ENCODE data around the gene TRPM5. TPM values are rescaled to one million over a fixed set of nuclear protein-coding genes. Genes with fewer than 3 reads are reported as not detected.
"Not testable (repeated sequence)": the region's sequence is repeated elsewhere in the genome, so short reads cannot be mapped to it uniquely, and the experiment has no call there.

Gene TRPM5, protein sequence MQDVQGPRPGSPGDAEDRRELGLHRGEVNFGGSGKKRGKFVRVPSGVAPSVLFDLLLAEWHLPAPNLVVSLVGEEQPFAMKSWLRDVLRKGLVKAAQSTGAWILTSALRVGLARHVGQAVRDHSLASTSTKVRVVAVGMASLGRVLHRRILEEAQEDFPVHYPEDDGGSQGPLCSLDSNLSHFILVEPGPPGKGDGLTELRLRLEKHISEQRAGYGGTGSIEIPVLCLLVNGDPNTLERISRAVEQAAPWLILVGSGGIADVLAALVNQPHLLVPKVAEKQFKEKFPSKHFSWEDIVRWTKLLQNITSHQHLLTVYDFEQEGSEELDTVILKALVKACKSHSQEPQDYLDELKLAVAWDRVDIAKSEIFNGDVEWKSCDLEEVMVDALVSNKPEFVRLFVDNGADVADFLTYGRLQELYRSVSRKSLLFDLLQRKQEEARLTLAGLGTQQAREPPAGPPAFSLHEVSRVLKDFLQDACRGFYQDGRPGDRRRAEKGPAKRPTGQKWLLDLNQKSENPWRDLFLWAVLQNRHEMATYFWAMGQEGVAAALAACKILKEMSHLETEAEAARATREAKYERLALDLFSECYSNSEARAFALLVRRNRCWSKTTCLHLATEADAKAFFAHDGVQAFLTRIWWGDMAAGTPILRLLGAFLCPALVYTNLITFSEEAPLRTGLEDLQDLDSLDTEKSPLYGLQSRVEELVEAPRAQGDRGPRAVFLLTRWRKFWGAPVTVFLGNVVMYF (N-terminal part only)
- not detected in 2 replicates for total RNA-seq (2014; rRNA removed; shearing (Covaris generic))

DNA sequence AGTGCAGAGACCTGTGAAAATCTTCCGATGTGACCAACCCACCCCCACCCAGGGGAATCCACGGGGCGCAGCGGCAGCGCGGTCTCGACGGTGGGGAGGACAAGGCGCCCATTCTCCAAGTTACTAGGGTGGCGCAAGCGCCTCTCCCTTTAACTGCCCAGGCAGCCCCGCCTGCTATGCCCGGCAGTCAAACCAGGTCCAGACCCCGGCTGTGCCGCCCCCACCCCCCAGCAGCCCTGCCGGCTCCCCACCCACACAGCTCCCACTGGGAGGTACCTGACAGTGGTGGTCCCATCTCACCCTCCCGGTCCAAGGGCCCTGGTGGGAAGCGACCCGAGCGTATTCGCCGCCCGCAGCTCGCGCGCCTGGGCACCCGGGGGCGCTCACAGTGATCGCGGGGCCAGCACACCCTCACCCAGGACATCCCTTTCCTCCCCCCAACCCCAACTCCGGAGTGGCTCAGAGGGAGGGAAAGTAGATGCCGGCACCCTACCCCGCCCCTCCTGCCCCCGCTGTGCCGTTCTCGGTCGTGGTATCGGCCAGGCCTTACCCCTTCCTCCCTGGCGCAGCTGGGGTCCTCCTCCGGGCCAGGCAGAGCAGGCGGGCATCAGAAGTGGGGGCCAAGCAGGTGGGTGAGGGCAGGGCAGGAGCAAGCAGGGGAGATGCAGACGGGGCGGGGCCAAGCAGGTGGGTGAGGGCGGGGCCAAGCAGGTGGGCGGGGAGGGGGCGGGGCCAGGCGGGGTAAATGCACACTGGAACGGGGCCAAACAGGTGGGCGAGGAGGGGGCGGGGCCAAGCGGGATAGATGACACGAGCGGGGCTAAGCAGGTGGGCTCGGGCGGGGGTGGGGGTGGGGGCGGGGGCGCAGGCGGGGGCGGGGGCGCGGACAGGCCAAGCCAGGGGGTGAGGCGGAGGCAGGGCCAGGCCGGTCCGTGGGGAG lies at the start of gene TRPM5:
Gene TRPM5, minus strand, starts transcription at position 634 of the 940 bp plus-strand sequence. CDS start 21,478 bp downstream, outside the sequence.
- no peak for DNase-seq (ENCODE audit: low read depth)

- DNase-seq (ENCODE audit: low read depth): no peak
Measured at GRCh38 chr11:2489083-2489482, 44.8 kb upstream of the TRPM5 start.

DNA sequence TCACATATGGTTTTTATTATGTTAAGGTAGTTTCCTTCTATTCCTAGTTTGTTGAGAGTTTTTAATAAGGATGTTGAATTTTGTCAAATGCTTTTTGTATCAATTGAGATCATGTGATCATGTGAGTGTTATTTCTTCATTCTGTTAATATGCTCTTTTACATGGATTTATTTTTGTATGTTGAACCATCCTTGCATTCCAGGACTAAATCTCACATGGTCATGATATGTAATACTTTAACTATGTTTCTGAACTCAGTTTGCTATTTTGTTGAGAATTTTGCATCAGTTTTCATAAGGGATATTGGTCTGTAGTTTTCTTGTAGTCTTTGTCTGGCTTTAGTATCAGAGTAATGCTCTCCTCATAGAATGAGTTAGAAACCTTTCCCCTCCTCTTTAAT lies 43.7 kb upstream of the TRPM5 start:
- DNase-seq (ENCODE audit: low read depth): no peak

DNA sequence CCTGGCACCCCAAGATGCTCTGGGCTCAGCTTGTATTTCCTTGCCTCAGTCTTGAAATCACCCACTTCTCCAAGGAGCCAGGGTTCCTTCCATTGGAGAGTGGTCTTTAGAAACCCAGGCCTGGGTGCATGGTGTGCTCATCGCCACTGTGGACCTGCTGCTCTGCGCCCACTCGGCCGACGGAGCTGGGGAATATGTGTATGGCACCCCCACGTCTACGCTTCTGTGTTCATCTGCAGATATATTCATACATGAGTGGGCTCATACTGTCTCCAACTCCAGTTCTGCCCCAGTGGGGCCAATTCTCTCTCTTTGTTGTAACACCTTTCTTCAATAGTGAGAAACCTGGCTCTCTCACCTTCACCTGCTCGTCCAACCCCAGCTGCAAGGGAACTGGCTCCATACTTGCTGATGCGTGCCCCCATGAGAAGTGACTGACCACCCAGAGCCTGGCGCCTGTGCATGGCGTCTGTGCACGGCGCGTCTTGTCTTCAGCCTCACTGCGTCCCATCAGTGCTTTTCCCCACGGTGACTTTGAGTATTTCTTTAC lies 40.3 kb upstream of the TRPM5 start:
- DNase-seq (ENCODE audit: low read depth): no peak

DNA sequence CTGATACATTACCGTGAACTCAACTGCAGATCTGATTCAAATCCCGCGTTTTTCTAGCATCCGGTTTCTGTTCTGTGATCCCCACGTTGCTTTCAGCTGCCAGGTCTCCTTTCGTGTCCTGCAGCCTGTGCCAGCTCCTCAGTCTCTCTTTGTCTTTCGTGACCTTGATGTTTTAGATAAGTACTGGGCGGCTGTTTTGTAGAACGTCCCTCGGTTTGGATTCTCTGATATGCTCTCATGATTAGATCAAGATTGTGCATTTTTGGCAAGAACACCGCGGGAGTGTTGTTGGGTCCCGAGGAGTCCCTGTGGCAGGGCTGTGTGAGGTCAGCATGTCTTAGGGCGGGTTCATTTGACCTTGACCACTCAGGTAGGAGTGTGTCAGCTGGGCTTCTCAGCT lies 39.1 kb upstream of the TRPM5 start:
- DNase-seq (ENCODE audit: low read depth): no peak

DNA sequence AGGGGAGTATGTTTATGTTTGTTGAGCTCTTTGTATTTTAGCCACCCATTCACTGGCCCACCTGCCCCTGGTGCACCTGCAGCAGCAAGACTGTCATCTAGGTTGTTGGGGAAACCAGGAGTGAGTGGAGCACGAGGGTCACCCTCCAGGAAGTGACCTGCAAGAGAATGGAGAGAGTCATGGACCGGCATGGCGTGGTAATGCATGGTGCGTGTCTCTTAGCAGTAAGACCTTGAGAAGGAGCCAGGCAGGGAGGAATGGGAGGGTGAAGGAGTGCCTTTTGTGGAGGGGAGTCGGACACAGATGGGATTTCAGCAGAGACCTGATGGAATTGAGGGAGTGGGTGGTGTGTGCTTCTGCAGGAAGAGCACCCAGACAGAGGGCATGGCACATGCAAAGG lies 38.4 kb upstream of the TRPM5 start:
- DNase-seq (ENCODE audit: low read depth): no peak

DNA sequence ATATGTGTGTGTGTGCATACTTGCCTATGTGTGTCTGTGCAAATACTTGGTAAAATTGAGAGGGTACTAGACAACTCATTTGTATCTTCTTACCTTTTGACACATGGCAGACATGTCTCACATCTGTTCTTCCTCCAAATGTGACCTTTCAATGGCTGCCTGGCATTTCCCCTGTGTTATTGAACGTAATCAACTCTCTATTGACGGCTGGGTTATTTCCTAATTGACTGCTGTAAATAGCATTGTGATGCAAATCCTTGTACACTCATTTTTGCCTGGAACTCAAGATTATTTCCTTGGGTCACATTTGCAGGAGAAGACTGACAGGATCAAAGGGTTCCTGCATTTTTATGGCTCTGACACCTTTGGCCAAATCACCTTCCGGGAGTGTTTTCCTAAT lies 37.9 kb upstream of the TRPM5 start:
- no peak for DNase-seq (ENCODE audit: low read depth)

GRCh38 chr11:2481253-2481652 lies 36.9 kb upstream of the TRPM5 start:
- no peak for DNase-seq (ENCODE audit: low read depth)

- no peak for DNase-seq (ENCODE audit: low read depth)
Measured at GRCh38 chr11:2480874-2481220, 36.5 kb upstream of the TRPM5 start.

DNA sequence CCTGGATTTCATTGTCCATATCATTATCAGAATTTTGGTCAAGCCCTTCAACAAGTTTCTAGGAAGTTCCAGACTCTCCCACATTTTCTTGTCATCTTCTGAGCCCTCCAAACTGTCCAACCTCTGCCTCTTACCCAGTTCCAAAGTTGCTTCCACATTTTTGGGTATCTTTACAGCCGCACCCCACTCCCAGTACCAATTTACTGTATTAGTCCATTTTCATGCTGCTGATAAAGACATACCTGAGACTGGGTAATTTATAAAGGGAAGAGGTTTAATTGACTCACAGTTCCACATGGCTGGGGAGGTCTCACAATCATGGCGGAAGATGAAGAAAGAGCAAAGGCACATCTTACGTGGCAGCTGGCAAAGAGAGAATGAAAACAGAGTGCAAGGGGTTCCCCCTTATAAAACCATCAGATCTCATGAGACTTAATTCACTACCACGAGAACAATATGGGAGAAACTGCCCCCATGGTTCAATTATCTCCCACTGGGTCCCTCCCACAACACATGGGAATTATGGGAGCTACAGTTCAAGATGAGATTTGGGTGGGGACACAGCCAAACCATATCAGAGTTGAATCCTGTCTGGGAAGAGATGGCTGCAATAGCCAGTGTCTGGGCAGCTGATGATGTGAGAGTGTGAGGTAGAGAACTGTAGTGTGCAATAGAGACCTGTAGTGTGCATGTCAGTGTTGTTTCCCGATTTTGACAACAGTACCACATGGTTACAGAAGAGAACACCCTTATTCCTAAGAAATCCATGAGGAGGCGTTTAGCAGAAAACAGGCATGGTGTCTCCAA lies 36.0 kb upstream of the TRPM5 start:
- not testable (repeated sequence) for DNase-seq (ENCODE audit: low read depth)

GRCh38 chr11:2477936-2478335 lies 33.6 kb upstream of the TRPM5 start:
- no peak for DNase-seq (ENCODE audit: low read depth)

DNA sequence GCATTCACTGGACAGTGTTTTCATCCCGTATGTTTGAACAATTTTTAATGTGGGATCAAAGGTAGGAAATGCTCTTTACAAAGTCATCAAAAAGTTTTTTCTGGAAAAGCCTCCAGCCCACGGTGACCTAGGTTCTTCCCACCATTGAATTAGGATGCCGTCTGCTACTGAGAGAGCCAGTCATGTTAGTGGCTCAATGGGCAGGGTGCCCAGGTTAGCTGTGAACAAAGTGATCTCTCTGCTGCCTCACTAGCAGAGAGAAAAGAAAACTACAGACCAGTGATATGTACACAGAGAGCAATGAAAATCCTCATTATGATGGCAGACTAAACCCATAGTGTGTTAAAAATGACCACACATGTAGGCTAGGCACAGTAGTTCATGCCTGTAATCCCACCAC lies 32.9 kb upstream of the TRPM5 start:
- DNase-seq (ENCODE audit: low read depth): no peak

GRCh38 chr11:2475136-2475918 lies 31.0 kb upstream of the TRPM5 start:
- DNase-seq (ENCODE audit: low read depth): no peak

GRCh38 chr11:2474059-2474901 lies 30.0 kb upstream of the TRPM5 start:
- no peak for DNase-seq (ENCODE audit: low read depth)

DNA sequence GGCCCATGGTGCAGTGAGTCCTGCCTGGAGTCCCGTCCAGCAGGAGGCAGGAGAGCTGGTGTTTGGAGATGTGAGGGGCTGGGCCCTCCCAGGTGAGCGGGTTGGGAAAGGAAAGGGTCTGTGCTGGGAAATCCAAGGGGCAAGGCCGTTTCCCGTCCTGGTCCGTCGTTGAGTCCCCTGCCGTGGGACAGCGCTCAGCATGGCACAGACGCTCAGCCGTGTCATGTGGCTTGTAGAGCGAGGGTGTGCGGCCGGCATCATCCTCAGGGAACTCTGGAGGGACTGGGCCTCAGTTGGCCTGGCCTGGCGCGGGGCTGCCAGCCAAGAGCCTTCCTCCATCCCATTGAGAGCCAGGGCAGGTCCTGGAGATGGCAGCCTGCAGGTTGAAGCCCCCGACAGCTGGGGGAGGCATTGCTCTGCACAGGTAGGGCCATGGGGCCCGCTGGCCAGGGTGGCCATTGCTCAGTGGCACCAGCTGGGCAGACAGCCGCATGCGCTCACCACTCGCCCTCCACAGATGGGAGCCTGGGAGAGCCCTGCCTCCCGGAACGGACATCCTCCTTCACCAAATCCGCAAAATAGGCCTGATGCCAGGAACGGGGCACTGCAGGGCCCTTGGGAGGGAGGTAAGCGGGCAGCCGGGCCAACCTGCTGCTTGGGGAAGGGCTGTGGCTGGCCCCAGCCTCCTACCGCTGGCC lies 29.2 kb upstream of the TRPM5 start:
- DNase-seq (ENCODE audit: low read depth): no peak

- DNase-seq (ENCODE audit: low read depth): no peak
Measured at GRCh38 chr11:2472428-2473186, 28.3 kb upstream of the TRPM5 start.

GRCh38 chr11:2471804-2472096 lies 27.4 kb upstream of the TRPM5 start:
- DNase-seq (ENCODE audit: low read depth): no peak
